CD14-positive monocyte (primary cell): ENCODE results near the gene C1orf50. TPM values are rescaled to one million over a fixed set of nuclear protein-coding genes. Genes with fewer than 3 reads are reported as not detected.

Experiments used
- DNase-seq, 3 donors: peaks; one replicate each; pipeline ENCODE4 v3.0.0-alpha.2; 2011 to 2022
- H2AFZ ChIP-seq: 2 replicates; pipeline ENCODE4 v1.6.0; 2012; ENCODE audit warnings: mild to moderate bottlenecking, low read depth, low read length, inconsistent platforms; ENCODE audit not compliant: insufficient read depth, poor library complexity, severe bottlenecking
- H3K27ac ChIP-seq, 2 donors: 1 replicate in 1 of 2; 2 replicates in 1 of 2; pipeline ENCODE4 v1.5.1; 2012 to 2013; ENCODE audit warnings: low read length in 2 of 2, control low read depth in 1 of 2, inconsistent platforms in 1 of 2, low read depth in 1 of 2, mild to moderate bottlenecking in 1 of 2
- H3K27me3 ChIP-seq, 2 donors: one replicate each; pipeline versions ENCODE4 v1.6.0 to v1.6.1; 2011 to 2013; ENCODE audit warnings: low read length in 2 of 2; ENCODE audit not compliant: control insufficient read depth in 2 of 2, insufficient read depth in 2 of 2
- H3K36me3 ChIP-seq, 2 donors: replicated peaks in 1 of 2; 1 replicate in 1 of 2; 2 replicates in 1 of 2; pipeline versions ENCODE4 v1.5.1 to v1.6.1; 2012 to 2013; ENCODE audit warnings: low read length in 2 of 2, control low read depth in 1 of 2, inconsistent platforms in 1 of 2, mild to moderate bottlenecking in 1 of 2; ENCODE audit not compliant: insufficient read depth in 2 of 2, control insufficient read depth in 1 of 2
- H3K4me1 ChIP-seq, 2 donors: 1 replicate in 1 of 2; 2 replicates in 1 of 2; pipeline versions ENCODE4 v1.5.1 to v1.6.1; 2012 to 2013; ENCODE audit warnings: low read length in 2 of 2, control low read depth in 1 of 2, inconsistent platforms in 1 of 2, mild to moderate bottlenecking in 1 of 2, moderate library complexity in 1 of 2; ENCODE audit not compliant: insufficient read depth in 2 of 2, control insufficient read depth in 1 of 2
- H3K4me2 ChIP-seq: replicated peaks from 2 replicates; pipeline ENCODE3; 2012; ENCODE audit warnings: low read length, moderate library complexity, mild to moderate bottlenecking; ENCODE audit not compliant: poor library complexity, severe bottlenecking; ENCODE audit errors: extremely low read depth
- H3K4me3 ChIP-seq, 3 experiments: fragments of 200-600 bp in 1 of 3; sonication (generic) in 1 of 3; replicated peaks in 1 of 3; 1 replicate in 2 of 3; 2 replicates in 1 of 3; pipeline ENCODE4 v1.5.1; 2011 to 2013; ENCODE audit warnings: low read length in 3 of 3, mild to moderate bottlenecking in 3 of 3, control low read depth in 2 of 3, low read depth in 2 of 3, inconsistent platforms in 1 of 3, moderate library complexity in 1 of 3
- H3K79me2 ChIP-seq: 2 replicates; pipeline ENCODE4 v1.6.0; 2012; ENCODE audit warnings: mild to moderate bottlenecking, control low read depth, inconsistent platforms, low read length, moderate library complexity; ENCODE audit not compliant: insufficient read depth
- H3K9ac ChIP-seq: 2 replicates; pipeline ENCODE4 v1.6.0; 2017; ENCODE audit warnings: low read length, mild to moderate bottlenecking; ENCODE audit not compliant: insufficient read depth, poor library complexity, severe bottlenecking
- H3K9me3 ChIP-seq, 2 donors: replicated peaks in 1 of 2; 1 replicate in 1 of 2; 2 replicates in 1 of 2; pipeline versions ENCODE4 v1.5.1 to v1.6.1; 2012 to 2013; ENCODE audit warnings: low read length in 2 of 2, control low read depth in 1 of 2; ENCODE audit not compliant: control insufficient read depth in 1 of 2, insufficient read depth in 1 of 2
- H4K20me1 ChIP-seq: 2 replicates; pipeline ENCODE4 v1.6.0; 2012; ENCODE audit warnings: mild to moderate bottlenecking, low read length, control low read depth, moderate library complexity; ENCODE audit not compliant: insufficient read depth
- H3K27ac Mint-ChIP-seq, 7 donors: one replicate each; pipeline ENCODE4 v1.8.0; 2020; ENCODE audit warnings: mild to moderate bottlenecking in 7 of 7, mixed read lengths in 7 of 7, moderate library complexity in 6 of 7, inconsistent platforms in 2 of 7
- H3K27me3 Mint-ChIP-seq, 3 donors: one replicate each; pipeline ENCODE4 v1.8.0; 2021 to 2022; ENCODE audit warnings: low read depth in 3 of 3, mild to moderate bottlenecking in 3 of 3, mixed read lengths in 3 of 3, moderate library complexity in 3 of 3, inconsistent platforms in 1 of 3
- H3K36me3 Mint-ChIP-seq, 2 donors: one replicate each; pipeline ENCODE4 v1.8.0; 2020; ENCODE audit warnings: mixed read lengths in 2 of 2, inconsistent platforms in 1 of 2, mild to moderate bottlenecking in 1 of 2
- H3K4me1 Mint-ChIP-seq: one replicate; pipeline ENCODE4 v1.8.0; 2020; ENCODE audit warnings: mild to moderate bottlenecking, mixed read lengths
- H3K4me3 Mint-ChIP-seq, 2 donors: one replicate each; pipeline ENCODE4 v1.8.0; 2020; ENCODE audit warnings: mild to moderate bottlenecking in 2 of 2, mixed read lengths in 2 of 2, moderate library complexity in 1 of 2
- H3K9me3 Mint-ChIP-seq, 7 donors: one replicate each; pipeline ENCODE4 v1.8.0; 2020 to 2022; ENCODE audit warnings: mixed read lengths in 7 of 7, mild to moderate bottlenecking in 6 of 7, moderate library complexity in 6 of 7, inconsistent platforms in 2 of 7
- WGBS: methylation state at CpG from one replicate; pipeline ENCODE4 v1.1.5; 2013; ENCODE audit warnings: missing lambda C conversion rate; ENCODE audit not compliant: insufficient coverage; 5-methylcytosine and 5-hydroxymethylcytosine counted together
- intact Hi-C, 2 donors: fragments of 100-400 bp; cut with micrococcal nuclease; formaldehyde crosslinking; loops; one replicate each; pipeline versions ENCODE4 v1.15.0 to v1.15.1; 2023
- polyA plus RNA-seq, 3 donors: library from polyadenylated mRNA; depleted of rRNA in 1 of 3; unstranded in 2 of 3; stranded (reverse) in 1 of 3; fragments of 300-500 nt in 2 of 3; fragments of >200 nt in 1 of 3; fragmentation: Illumina TruSeq in 2 of 3; gene quantifications; 1 replicate in 2 of 3; 2 replicates in 1 of 3; pipeline ENCODE4 v1.2.3, GENCODE V29; 2012 to 2021
- TF ChIP-seq, protein P1 (sequence below): fragments of 200-600 bp; IDR thresholded peaks from one replicate; pipeline ENCODE4 v1.8.0; 2022; ENCODE audit warnings: antibody characterized with exemption, mild to moderate bottlenecking

C1orf50 gene
- polyA plus RNA-seq, 3 donors, result 3.7 to 9.2 (median 4.3) TPM

DNA sequence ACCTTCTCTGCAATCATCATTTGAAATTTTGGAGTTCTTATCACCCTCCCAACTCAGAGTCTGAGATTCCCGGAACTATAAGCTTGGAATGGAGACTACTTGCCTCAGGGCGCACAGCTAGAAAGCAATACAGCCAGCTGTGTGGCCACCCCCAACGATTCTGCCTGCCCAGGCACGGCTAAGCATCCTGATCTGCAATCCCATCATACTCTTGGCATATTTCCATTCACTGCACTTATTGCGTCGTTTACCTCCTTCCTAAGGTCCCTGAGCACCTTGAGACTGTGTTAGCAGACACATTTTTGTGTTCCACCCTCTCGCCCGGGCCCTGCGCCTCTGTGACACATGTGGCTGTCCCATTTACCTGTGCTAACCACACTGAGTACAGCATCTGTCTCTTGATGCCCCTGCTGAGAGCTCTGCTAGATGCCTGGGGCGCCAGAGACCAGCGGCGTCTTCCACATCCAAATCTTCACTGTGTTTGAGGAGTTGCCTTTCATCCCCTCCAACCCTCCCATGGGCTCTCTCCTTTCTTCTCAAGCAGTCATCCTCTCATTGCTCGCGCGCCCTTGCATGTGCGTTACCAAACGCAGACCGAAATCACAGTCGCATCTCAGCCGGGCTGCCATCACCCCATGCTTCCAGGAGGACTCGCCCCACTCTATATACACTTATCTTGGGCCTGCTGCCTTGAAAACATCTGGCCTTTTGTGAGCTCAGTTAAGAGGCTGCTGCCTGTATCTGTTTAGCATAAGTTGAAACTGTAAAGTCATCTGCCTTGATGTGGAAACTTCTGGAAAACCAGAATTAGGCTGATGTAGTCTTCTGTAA, 23.5 kb upstream of the C1orf50 start:
- no peak for DNase-seq
- Mint-ChIP-seq H3K27ac (peak overlapping the region in 1 of 7 donors; percentile 11), H3K36me3 (peaks cover 22 to 36% of the 10 kb centered on the region in 2 donors), H3K27me3 (peaks cover 0 to 9% (median 2%) of the 10 kb centered on the region in 3 donors), H3K4me1 (peaks cover 15% of the 10 kb centered on the region), H3K9me3 (peaks cover 0 to 2% (median 0%) of the 10 kb centered on the region in 7 donors), H3K4me3 (no peak overlapping the region)
- TF ChIP-seq, protein P1, sequence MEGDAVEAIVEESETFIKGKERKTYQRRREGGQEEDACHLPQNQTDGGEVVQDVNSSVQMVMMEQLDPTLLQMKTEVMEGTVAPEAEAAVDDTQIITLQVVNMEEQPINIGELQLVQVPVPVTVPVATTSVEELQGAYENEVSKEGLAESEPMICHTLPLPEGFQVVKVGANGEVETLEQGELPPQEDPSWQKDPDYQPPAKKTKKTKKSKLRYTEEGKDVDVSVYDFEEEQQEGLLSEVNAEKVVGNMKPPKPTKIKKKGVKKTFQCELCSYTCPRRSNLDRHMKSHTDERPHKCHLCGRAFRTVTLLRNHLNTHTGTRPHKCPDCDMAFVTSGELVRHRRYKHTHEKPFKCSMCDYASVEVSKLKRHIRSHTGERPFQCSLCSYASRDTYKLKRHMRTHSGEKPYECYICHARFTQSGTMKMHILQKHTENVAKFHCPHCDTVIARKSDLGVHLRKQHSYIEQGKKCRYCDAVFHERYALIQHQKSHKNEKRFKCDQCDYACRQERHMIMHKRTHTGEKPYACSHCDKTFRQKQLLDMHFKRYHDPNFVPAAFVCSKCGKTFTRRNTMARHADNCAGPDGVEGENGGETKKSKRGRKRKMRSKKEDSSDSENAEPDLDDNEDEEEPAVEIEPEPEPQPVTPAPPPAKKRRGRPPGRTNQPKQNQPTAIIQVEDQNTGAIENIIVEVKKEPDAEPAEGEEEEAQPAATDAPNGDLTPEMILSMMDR, result no peak
- WGBS, result 84% methylated on average over 17 of the region's 21 CpGs
- Histone ChIP-seq H3K27me3 (no peaks in the 10 kb centered on the region), H2AFZ (no peak overlapping the region), H4K20me1 (no peaks in the 10 kb centered on the region), H3K4me2 (no peak overlapping the region), H3K27ac (no peak overlapping the region), H3K36me3 (peaks cover 18 to 33% of the 10 kb centered on the region in 2 donors), H3K79me2 (no peaks in the 10 kb centered on the region), H3K4me3 (no peak overlapping the region), H3K9me3 (no peaks in the 10 kb centered on the region), H3K4me1 (peaks cover 7 to 11% of the 10 kb centered on the region in 2 donors), H3K9ac (no peak overlapping the region)
- intact Hi-C loops, result loop anchor here in 1 of 2 donors (10.0 kb wide), 1 partner anchor 399 kb away; no protein-coding TSS in a partner anchor

DNA sequence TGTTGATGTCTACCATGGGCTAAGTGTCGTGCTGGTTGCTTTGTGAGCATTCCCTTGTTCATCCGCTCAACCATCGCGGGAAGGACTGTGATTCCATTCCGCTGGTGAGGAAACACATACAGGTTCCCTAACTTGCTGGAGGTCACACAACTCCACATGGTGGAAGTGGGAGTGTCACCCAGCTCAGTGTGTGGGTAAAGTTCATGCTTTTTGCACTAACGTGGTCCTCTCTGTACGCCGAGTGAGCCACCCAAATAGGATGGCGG, 23.0 kb upstream of the C1orf50 start:
- no peaks in the 10 kb centered on the region for H4K20me1 ChIP-seq

More for the DNA sequence above, 23.0 kb upstream of the C1orf50 start:
- Mint-ChIP-seq H3K4me3 (no peak overlapping the region), H3K36me3 (peaks cover 22 to 39% of the 10 kb centered on the region in 2 donors), H3K27me3 (peaks cover 0 to 9% (median 2%) of the 10 kb centered on the region in 3 donors), H3K4me1 (peaks cover 19% of the 10 kb centered on the region), H3K9me3 (peaks cover 0 to 2% (median 0%) of the 10 kb centered on the region in 7 donors), H3K27ac (peak overlapping the region in 1 of 7 donors; percentile 72)
- H3K4me1 ChIP-seq, result peaks cover 12% of the 10 kb centered on the region in 2 donors
- 87% methylated on average over 4 of the region's 9 CpGs for WGBS
- no peak overlapping the region for H2AFZ ChIP-seq
- no peak for DNase-seq
- no peaks in the 10 kb centered on the region for H3K79me2 ChIP-seq
- no peak overlapping the region for H3K27ac ChIP-seq
- no peak overlapping the region for H3K9ac ChIP-seq
- no peaks in the 10 kb centered on the region for H3K9me3 ChIP-seq
- peaks cover 18 to 35% of the 10 kb centered on the region in 2 donors for H3K36me3 ChIP-seq
- TF ChIP-seq, protein P1, result no peak
- H3K27me3 ChIP-seq, result no peaks in the 10 kb centered on the region
- H3K4me2 ChIP-seq, result no peak overlapping the region
- H3K4me3 ChIP-seq, result no peak overlapping the region
- intact Hi-C loops, result loop anchor here in 1 of 2 donors (10.0 kb wide), 1 partner anchor 399 kb away; no protein-coding TSS in a partner anchor
